Non-pigmented ciliary epithelial cell (primary cell): ENCODE measurements around the gene ARL4C.

ENCODE experiments used
- DNase-seq: peaks from one replicate; pipeline ENCODE4 v3.0.0-alpha.2; 2010; ENCODE audit warnings: low read depth

ARL4C gene

GRCh38 chr2:234496835-234497593 lies at the start of gene ARL4C:
ARL4C (minus strand) TSS chr2:234497081; CDS start chr2:234496586, 495 bp downstream.
- no peak for DNase-seq

GRCh38 chr2:234544659-234545611 lies 48.1 kb upstream of the ARL4C start:
- DNase-seq = no peak

- no peak for DNase-seq
Measured at GRCh38 chr2:234542742-234543141, 45.9 kb upstream of the ARL4C start.

- DNase-seq = no peak
Measured at GRCh38 chr2:234537929-234538328, 41.0 kb upstream of the ARL4C start.

- DNase-seq = no peak
Measured at GRCh38 chr2:234536178-234536965, 39.5 kb upstream of the ARL4C start.

GRCh38 chr2:234535464-234535863 lies 38.6 kb upstream of the ARL4C start:
- DNase-seq = no peak

GRCh38 chr2:234534515-234534914 lies 37.6 kb upstream of the ARL4C start:
- DNase-seq = no peak

GRCh38 chr2:234533626-234534025 lies 36.7 kb upstream of the ARL4C start:
- no peak for DNase-seq

- no peak for DNase-seq
Measured at GRCh38 chr2:234528410-234529148, 31.7 kb upstream of the ARL4C start.

- no peak for DNase-seq
Measured at GRCh38 chr2:234526711-234527110, 29.8 kb upstream of the ARL4C start.

GRCh38 chr2:234521536-234521935 lies 24.7 kb upstream of the ARL4C start:
- no peak for DNase-seq

- DNase-seq = no peak
Measured at GRCh38 chr2:234518986-234519642, 22.2 kb upstream of the ARL4C start.

- no peak for DNase-seq
Measured at GRCh38 chr2:234517971-234518370, 21.1 kb upstream of the ARL4C start.

- no peak for DNase-seq
Measured at GRCh38 chr2:234514873-234515638, 18.2 kb upstream of the ARL4C start.

GRCh38 chr2:234514099-234514498 lies 17.2 kb upstream of the ARL4C start:
- DNase-seq = no peak

- no peak for DNase-seq
Measured at GRCh38 chr2:234512884-234513669, 16.2 kb upstream of the ARL4C start.

- no peak for DNase-seq
Measured at GRCh38 chr2:234502919-234503285, 6.0 kb upstream of the ARL4C start.

- DNase-seq = no peak
Measured at GRCh38 chr2:234502285-234502918, 5.5 kb upstream of the ARL4C start.
